Measurements from ENCODE around the gene WDR59. TPM values are rescaled to one million over a fixed set of nuclear protein-coding genes. Genes with fewer than 3 reads are reported as not detected.

WDR59 gene
- total and polyA plus RNA-seq, 9 of the 15 experiments (the other 6 are each of a cell fraction or from before 2014, with no cell fraction given) = 12.7 to 126 (median 34.7) TPM

DNA sequence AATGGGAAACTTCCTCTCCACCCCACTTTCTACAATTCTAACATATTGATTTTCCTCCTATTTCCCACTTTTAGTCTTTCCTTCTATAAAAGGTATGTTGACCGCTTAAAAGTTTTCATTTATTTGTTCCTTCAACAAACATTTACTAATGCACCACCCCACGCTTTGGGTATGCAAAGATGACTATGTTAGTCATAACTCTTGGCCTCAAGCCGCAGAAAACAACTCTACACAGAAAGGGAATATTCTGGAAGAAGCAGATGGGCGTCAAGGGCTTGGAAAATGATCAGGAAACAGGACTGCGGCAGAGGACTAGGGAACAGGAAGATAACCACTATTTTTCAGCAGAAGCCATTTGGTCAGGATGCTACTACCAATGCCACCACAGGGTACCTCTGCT lies 153.5 kb downstream of the WDR59 start:
- intact Hi-C loops (cut with micrococcal nuclease) (no loop called here), in situ Hi-C loops (cut with MboI) (no loop called here)
- Histone ChIP-seq H3K4me3 (no peak overlapping the region), H2AFZ (ENCODE audit: low read depth, low read length) (no peak overlapping the region), H3K4me1 (replicated peaks in 1 of 2; ENCODE audit: control insufficient read depth in 2 of 2, insufficient read depth in 2 of 2, low read length in 2 of 2) (no peaks in the 10 kb centered on the region; a peak in 1 of 5 replicates), H3K36me3 (ENCODE audit: control insufficient read depth, insufficient read depth, low read length) (no peaks in the 10 kb centered on the region), H3K27me3 (ENCODE audit: control insufficient read depth in 2 of 2, insufficient read depth in 2 of 2, low read length in 2 of 2) (peaks cover 2 to 5% of the 10 kb centered on the region in 2 experiments; a peak in 3 of 5 replicates), H3K79me2 (ENCODE audit: control insufficient read depth, insufficient read depth, low read length) (no peaks in the 10 kb centered on the region), H3K9me1 (ENCODE audit: control insufficient read depth, insufficient read depth, low read length) (no peaks in the 10 kb centered on the region), H3K9me3 (replicated peaks; ENCODE audit: control insufficient read depth, insufficient read depth, low read depth, low read length) (no peaks in the 10 kb centered on the region), H3K4me2 (ENCODE audit: insufficient read depth, low read length) (no peak overlapping the region), H3K27ac (ENCODE audit: extremely low read depth, low read depth, low read length) (no peak overlapping the region), H3K9ac (ENCODE audit: insufficient read depth in 1 of 2, low read depth in 2 of 2, low read length in 2 of 2) (no peak overlapping the region), H4K20me1 (replicated peaks; ENCODE audit: control insufficient read depth, insufficient read depth, low read length) (no peaks in the 10 kb centered on the region)
- DNase-seq (ENCODE audit: extremely low read depth in 1 of 4, low spot score in 3 of 4) (no peak), ATAC-seq (no peak), FAIRE-seq (no peak)
- TF ChIP-seq ZNF165 (CRISPR knock-in tag; IDR thresholded peaks at IDR 0.05; ENCODE audit: borderline replicate concordance) (no peak), SRSF1 (IDR thresholded peaks at IDR 0.05; ENCODE audit: low read depth, low read length) (no peak), KDM2B (CRISPR knock-in tag; IDR thresholded peaks at IDR 0.05) (no peak), MEIS2 (IDR thresholded peaks at IDR 0.05; ENCODE audit: partially characterized antibody) (no peak), NFRKB (IDR thresholded peaks at IDR 0.05; ENCODE audit: low read depth) (no peak), PCBP2 (IDR thresholded peaks at IDR 0.05; ENCODE audit: low read depth, low read length, poor library complexity, severe bottlenecking) (no peak), DACH1 (IDR thresholded peaks at IDR 0.05; ENCODE audit: partially characterized antibody) (no peak), EWSR1 (IDR thresholded peaks at IDR 0.05; ENCODE audit: borderline replicate concordance, low read depth, partially characterized antibody) (no peak), CCAR2 (IDR thresholded peaks at IDR 0.05; ENCODE audit: low read depth, low read length) (no peak)
- TF ChIP-seq, protein P1, sequence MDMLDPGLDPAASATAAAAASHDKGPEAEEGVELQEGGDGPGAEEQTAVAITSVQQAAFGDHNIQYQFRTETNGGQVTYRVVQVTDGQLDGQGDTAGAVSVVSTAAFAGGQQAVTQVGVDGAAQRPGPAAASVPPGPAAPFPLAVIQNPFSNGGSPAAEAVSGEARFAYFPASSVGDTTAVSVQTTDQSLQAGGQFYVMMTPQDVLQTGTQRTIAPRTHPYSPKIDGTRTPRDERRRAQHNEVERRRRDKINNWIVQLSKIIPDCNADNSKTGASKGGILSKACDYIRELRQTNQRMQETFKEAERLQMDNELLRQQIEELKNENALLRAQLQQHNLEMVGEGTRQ (CRISPR knock-in tag; IDR thresholded peaks at IDR 0.05) = no peak
- TF ChIP-seq, protein P2, sequence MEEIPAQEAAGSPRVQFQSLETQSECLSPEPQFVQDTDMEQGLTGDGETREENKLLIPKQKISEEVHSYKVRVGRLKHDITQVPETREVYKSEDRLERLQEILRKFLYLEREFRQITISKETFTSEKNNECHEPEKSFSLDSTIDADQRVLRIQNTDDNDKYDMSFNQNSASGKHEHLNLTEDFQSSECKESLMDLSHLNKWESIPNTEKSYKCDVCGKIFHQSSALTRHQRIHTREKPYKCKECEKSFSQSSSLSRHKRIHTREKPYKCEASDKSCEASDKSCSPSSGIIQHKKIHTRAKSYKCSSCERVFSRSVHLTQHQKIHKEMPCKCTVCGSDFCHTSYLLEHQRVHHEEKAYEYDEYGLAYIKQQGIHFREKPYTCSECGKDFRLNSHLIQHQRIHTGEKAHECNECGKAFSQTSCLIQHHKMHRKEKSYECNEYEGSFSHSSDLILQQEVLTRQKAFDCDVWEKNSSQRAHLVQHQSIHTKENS (CRISPR knock-in tag; IDR thresholded peaks at IDR 0.05) = no peak
- TF ChIP-seq, protein P3, sequence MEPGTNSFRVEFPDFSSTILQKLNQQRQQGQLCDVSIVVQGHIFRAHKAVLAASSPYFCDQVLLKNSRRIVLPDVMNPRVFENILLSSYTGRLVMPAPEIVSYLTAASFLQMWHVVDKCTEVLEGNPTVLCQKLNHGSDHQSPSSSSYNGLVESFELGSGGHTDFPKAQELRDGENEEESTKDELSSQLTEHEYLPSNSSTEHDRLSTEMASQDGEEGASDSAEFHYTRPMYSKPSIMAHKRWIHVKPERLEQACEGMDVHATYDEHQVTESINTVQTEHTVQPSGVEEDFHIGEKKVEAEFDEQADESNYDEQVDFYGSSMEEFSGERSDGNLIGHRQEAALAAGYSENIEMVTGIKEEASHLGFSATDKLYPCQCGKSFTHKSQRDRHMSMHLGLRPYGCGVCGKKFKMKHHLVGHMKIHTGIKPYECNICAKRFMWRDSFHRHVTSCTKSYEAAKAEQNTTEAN (CRISPR knock-in tag; IDR thresholded peaks at IDR 0.05) = no peak
- 8% methylated on average over 5 of the region's 5 CpGs for WGBS (ENCODE audit: insufficient coverage, low coverage, missing lambda C conversion rate)
- POLR2A ChIA-PET = interaction anchor here (0.7 kb wide), 1 partner anchor 263 kb away, joined by 3 read pairs; no protein-coding TSS in a partner anchor
- BruUV-seq (replicated peaks) = no TSS peak
- CTCF ChIA-PET (ENCODE audit: low intra/inter-chr PET ratio) = no interaction called here
